ENCODE results near the gene SLC35E3. TPM values are rescaled to one million over a fixed set of nuclear protein-coding genes. Genes with fewer than 3 reads are reported as not detected.

SLC35E3 gene
- total and polyA plus RNA-seq, 2 donors from 2014 or later = 7.7 to 8.7 TPM

DNA sequence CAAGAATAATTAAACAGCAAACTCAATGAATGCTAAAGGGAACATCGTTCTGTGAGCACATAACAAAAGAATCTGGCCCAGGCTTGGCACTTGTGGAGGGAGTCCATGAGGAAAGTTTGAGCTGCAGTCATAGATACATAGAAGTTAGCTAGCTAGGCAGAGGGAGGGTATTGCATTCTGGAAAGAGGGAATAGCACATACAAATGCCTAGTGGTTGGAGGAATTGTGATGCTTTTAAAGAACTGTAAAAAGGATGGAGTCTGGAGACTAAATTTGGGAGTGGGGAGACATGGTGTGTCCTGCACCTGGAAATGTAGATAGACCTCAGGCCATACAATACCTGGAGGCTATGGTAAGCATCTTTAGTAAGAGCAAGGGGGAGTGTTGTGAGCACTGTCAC is 24.0 kb downstream of the SLC35E3 start:
- DNase-seq (no peak), FAIRE-seq (no peak)
- Histone ChIP-seq H3K27me3 (ENCODE audit: control insufficient read depth, insufficient read depth, low read length) (no peaks in the 10 kb centered on the region), H3K36me3 (ENCODE audit: control insufficient read depth in 2 of 3, insufficient read depth in 3 of 3, low read length in 3 of 3) (no peaks in the 10 kb centered on the region), H3K9ac (ENCODE audit: low read length in 3 of 3) (no peak overlapping the region), H3K4me1 (ENCODE audit: control insufficient read depth in 2 of 3, insufficient read depth in 2 of 3, low read depth in 1 of 3, low read length in 3 of 3) (no peaks in the 10 kb centered on the region), H3K4me3 (ENCODE audit: low read length in 3 of 3) (no peak overlapping the region), H3K9me3 (ENCODE audit: control insufficient read depth in 2 of 3, insufficient read depth in 1 of 3, low read length in 3 of 3) (no peaks in the 10 kb centered on the region), H3K27ac (ENCODE audit: low read depth in 2 of 2, low read length in 2 of 2) (no peak overlapping the region)
- intact Hi-C loops (cut with DNase I) = no loop called here
- TF ChIP-seq, protein P1, sequence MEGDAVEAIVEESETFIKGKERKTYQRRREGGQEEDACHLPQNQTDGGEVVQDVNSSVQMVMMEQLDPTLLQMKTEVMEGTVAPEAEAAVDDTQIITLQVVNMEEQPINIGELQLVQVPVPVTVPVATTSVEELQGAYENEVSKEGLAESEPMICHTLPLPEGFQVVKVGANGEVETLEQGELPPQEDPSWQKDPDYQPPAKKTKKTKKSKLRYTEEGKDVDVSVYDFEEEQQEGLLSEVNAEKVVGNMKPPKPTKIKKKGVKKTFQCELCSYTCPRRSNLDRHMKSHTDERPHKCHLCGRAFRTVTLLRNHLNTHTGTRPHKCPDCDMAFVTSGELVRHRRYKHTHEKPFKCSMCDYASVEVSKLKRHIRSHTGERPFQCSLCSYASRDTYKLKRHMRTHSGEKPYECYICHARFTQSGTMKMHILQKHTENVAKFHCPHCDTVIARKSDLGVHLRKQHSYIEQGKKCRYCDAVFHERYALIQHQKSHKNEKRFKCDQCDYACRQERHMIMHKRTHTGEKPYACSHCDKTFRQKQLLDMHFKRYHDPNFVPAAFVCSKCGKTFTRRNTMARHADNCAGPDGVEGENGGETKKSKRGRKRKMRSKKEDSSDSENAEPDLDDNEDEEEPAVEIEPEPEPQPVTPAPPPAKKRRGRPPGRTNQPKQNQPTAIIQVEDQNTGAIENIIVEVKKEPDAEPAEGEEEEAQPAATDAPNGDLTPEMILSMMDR (IDR thresholded peaks at IDR 0.05; ENCODE audit: borderline replicate concordance, extremely low read depth, insufficient read depth) = no peak

DNA sequence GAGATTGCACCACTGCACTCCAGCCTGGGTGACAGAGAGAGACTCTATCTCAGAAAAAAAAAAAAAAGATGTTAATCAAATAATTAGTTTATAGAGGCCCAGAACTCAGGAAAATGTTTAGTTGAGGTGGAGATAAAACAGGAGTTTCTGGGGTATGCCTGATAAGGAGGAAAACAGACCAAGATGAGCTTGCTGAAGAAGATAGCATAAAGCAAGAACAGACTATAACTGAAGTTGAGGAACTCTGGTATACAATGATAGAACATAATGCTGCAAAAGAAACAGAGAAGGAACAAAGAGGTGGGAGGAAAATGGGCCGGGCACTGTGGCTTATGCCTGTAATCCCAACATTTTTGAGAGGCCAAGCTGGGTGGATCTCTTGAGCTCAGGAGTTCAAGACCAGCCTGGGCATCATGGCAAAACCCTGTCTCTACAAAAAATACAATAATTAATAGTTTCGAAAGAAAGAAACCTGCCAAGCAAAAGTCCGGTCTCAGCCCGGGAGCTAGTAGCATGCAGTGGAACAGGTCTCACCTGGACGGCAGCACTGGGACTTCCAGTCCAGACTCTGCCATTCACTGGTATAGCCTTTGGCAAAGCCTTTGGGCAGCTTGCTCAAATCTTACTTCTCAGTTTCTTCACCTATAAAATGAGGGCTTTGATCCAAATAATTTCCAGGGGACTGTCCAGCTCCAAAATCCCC is 25.4 kb downstream of the SLC35E3 start:
- intact Hi-C loops (cut with DNase I) = no loop called here
- DNase-seq (no peak), FAIRE-seq (no peak)
- TF ChIP-seq, protein P1 (IDR thresholded peaks at IDR 0.05; ENCODE audit: borderline replicate concordance, extremely low read depth, insufficient read depth) = no peak
- Histone ChIP-seq H3K4me1 (ENCODE audit: control insufficient read depth in 2 of 3, insufficient read depth in 2 of 3, low read depth in 1 of 3, low read length in 3 of 3) (no peaks in the 10 kb centered on the region), H3K27ac (ENCODE audit: low read depth in 2 of 2, low read length in 2 of 2) (no peak overlapping the region), H3K27me3 (ENCODE audit: control insufficient read depth, insufficient read depth, low read length) (no peaks in the 10 kb centered on the region), H3K9me3 (ENCODE audit: control insufficient read depth in 2 of 3, insufficient read depth in 1 of 3, low read length in 3 of 3) (no peaks in the 10 kb centered on the region), H3K36me3 (ENCODE audit: control insufficient read depth in 2 of 3, insufficient read depth in 3 of 3, low read length in 3 of 3) (no peaks in the 10 kb centered on the region), H3K9ac (ENCODE audit: low read length in 3 of 3) (no peak overlapping the region), H3K4me3 (ENCODE audit: low read length in 3 of 3) (no peak overlapping the region)

DNA sequence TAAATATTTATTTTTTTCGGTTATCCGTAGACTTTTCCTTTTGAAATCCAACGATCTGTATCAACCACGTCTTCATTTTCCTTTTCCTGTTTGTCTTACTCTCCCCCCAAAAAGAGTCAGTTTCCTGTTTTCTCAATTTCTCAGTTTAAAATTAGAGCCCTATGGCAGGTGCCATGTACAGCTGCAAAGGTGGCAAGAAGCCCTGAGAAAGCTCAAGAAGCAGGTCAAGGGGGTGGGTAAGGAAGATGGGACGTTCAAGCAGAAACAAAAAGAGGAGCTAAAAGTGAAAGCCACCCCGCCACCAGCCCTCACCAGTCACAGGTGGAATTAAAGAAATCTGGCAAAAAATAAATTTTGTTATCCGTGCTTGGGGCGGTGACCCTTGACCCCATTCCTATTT is 26.7 kb downstream of the SLC35E3 start:
- no peak overlapping the region for H3K27ac ChIP-seq (ENCODE audit: low read depth in 2 of 2, low read length in 2 of 2)
- no peaks in the 10 kb centered on the region for H3K27me3 ChIP-seq (ENCODE audit: control insufficient read depth, insufficient read depth, low read length)
- H3K9ac ChIP-seq (ENCODE audit: low read length in 3 of 3) = no peak overlapping the region
- H3K36me3 ChIP-seq (ENCODE audit: control insufficient read depth in 2 of 3, insufficient read depth in 3 of 3, low read length in 3 of 3) = no peaks in the 10 kb centered on the region
- TF ChIP-seq, protein P1 (IDR thresholded peaks at IDR 0.05; ENCODE audit: borderline replicate concordance, extremely low read depth, insufficient read depth) = no peak
- H3K4me1 ChIP-seq (ENCODE audit: control insufficient read depth in 2 of 3, insufficient read depth in 2 of 3, low read depth in 1 of 3, low read length in 3 of 3) = no peaks in the 10 kb centered on the region
- no peak overlapping the region for H3K4me3 ChIP-seq (ENCODE audit: low read length in 3 of 3)
- no peaks in the 10 kb centered on the region for H3K9me3 ChIP-seq (ENCODE audit: control insufficient read depth in 2 of 3, insufficient read depth in 1 of 3, low read length in 3 of 3)
- no peak for FAIRE-seq
- intact Hi-C loops (cut with DNase I) = no loop called here
- no peak for DNase-seq

DNA sequence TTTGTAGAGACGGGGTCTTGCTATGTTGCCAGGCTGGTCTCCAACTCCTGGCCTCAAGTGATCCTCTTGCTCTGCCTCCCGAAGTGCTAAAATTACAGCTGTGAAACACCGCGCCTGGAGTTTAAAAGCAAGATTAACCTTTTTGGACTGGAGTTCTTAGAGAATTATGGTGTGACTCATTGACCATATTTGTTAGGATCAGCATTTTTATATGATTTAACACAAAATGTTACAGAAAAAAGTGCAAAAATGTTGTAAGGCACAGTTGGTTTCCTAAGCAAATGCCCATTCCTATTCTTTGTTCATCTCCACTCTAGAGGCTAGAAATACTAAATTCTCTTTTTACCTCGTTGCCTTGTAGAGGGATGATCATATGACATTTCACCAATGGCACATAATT is 27.6 kb downstream of the SLC35E3 start:
- Histone ChIP-seq H3K4me3 (ENCODE audit: low read length in 3 of 3) (no peak overlapping the region), H3K9me3 (ENCODE audit: control insufficient read depth in 2 of 3, insufficient read depth in 1 of 3, low read length in 3 of 3) (no peaks in the 10 kb centered on the region), H3K36me3 (ENCODE audit: control insufficient read depth in 2 of 3, insufficient read depth in 3 of 3, low read length in 3 of 3) (no peaks in the 10 kb centered on the region), H3K27ac (ENCODE audit: low read depth in 2 of 2, low read length in 2 of 2) (no peak overlapping the region), H3K27me3 (ENCODE audit: control insufficient read depth, insufficient read depth, low read length) (no peaks in the 10 kb centered on the region), H3K9ac (ENCODE audit: low read length in 3 of 3) (no peak overlapping the region), H3K4me1 (ENCODE audit: control insufficient read depth in 2 of 3, insufficient read depth in 2 of 3, low read depth in 1 of 3, low read length in 3 of 3) (no peaks in the 10 kb centered on the region)
- FAIRE-seq (no peak), DNase-seq (no peak)
- TF ChIP-seq, protein P1 (IDR thresholded peaks at IDR 0.05; ENCODE audit: borderline replicate concordance, extremely low read depth, insufficient read depth) = no peak
- intact Hi-C loops (cut with DNase I) = no loop called here
